Vagina (tissue), 2 donors: ENCODE measurements around the gene MFN1.

Experiments
- CTCF ChIP-seq, 3 experiments: fragments of 450-650 bp in 2 of 3; fragments of 200-600 bp in 1 of 3; sonication (generic) in 1 of 3; IDR thresholded peaks; one replicate each; pipeline ENCODE4 v1.5.1; 2017 to 2019; ENCODE audit warnings: antibody characterized with exemption in 3 of 3, mild to moderate bottlenecking in 2 of 3, moderate library complexity in 2 of 3
- POLR2A ChIP-seq, 2 donors: fragments of 450-650 bp; IDR thresholded peaks; one replicate each; pipeline ENCODE4 v1.6.1; 2017; ENCODE audit warnings: antibody characterized with exemption in 2 of 2, mild to moderate bottlenecking in 2 of 2, moderate library complexity in 2 of 2

- TF ChIP-seq CTCF (IDR thresholded peaks at IDR 0.05) (no peak), POLR2A (IDR thresholded peaks at IDR 0.05) (no peak)
These were observed 11.1 kb upstream of the MFN1 start for GRCh38 chr3:179336345-179336929.
